CD14-positive monocyte (primary cell): Measurements from ENCODE around the gene IKBKE. TPM values are rescaled to one million over a fixed set of nuclear protein-coding genes. Genes with fewer than 3 reads are reported as not detected.

Experiments used
- DNase-seq, 3 donors: peaks; one replicate each; pipeline ENCODE4 v3.0.0-alpha.2; 2011 to 2022
- H2AFZ ChIP-seq: 2 replicates; pipeline ENCODE4 v1.6.0; 2012; ENCODE audit warnings: mild to moderate bottlenecking, low read depth, low read length, inconsistent platforms; ENCODE audit not compliant: insufficient read depth, poor library complexity, severe bottlenecking
- H3K27ac ChIP-seq, 2 donors: 1 replicate in 1 of 2; 2 replicates in 1 of 2; pipeline ENCODE4 v1.5.1; 2012 to 2013; ENCODE audit warnings: low read length in 2 of 2, control low read depth in 1 of 2, inconsistent platforms in 1 of 2, low read depth in 1 of 2, mild to moderate bottlenecking in 1 of 2
- H3K27me3 ChIP-seq, 2 donors: one replicate each; pipeline versions ENCODE4 v1.6.0 to v1.6.1; 2011 to 2013; ENCODE audit warnings: low read length in 2 of 2; ENCODE audit not compliant: control insufficient read depth in 2 of 2, insufficient read depth in 2 of 2
- H3K36me3 ChIP-seq, 2 donors: replicated peaks in 1 of 2; 1 replicate in 1 of 2; 2 replicates in 1 of 2; pipeline versions ENCODE4 v1.5.1 to v1.6.1; 2012 to 2013; ENCODE audit warnings: low read length in 2 of 2, control low read depth in 1 of 2, inconsistent platforms in 1 of 2, mild to moderate bottlenecking in 1 of 2; ENCODE audit not compliant: insufficient read depth in 2 of 2, control insufficient read depth in 1 of 2
- H3K4me1 ChIP-seq, 2 donors: 1 replicate in 1 of 2; 2 replicates in 1 of 2; pipeline versions ENCODE4 v1.5.1 to v1.6.1; 2012 to 2013; ENCODE audit warnings: low read length in 2 of 2, control low read depth in 1 of 2, inconsistent platforms in 1 of 2, mild to moderate bottlenecking in 1 of 2, moderate library complexity in 1 of 2; ENCODE audit not compliant: insufficient read depth in 2 of 2, control insufficient read depth in 1 of 2
- H3K4me2 ChIP-seq: replicated peaks from 2 replicates; pipeline ENCODE3; 2012; ENCODE audit warnings: low read length, moderate library complexity, mild to moderate bottlenecking; ENCODE audit not compliant: poor library complexity, severe bottlenecking; ENCODE audit errors: extremely low read depth
- H3K4me3 ChIP-seq, 3 experiments: fragments of 200-600 bp in 1 of 3; sonication (generic) in 1 of 3; replicated peaks in 1 of 3; 1 replicate in 2 of 3; 2 replicates in 1 of 3; pipeline ENCODE4 v1.5.1; 2011 to 2013; ENCODE audit warnings: low read length in 3 of 3, mild to moderate bottlenecking in 3 of 3, control low read depth in 2 of 3, low read depth in 2 of 3, inconsistent platforms in 1 of 3, moderate library complexity in 1 of 3
- H3K79me2 ChIP-seq: 2 replicates; pipeline ENCODE4 v1.6.0; 2012; ENCODE audit warnings: mild to moderate bottlenecking, control low read depth, inconsistent platforms, low read length, moderate library complexity; ENCODE audit not compliant: insufficient read depth
- H3K9ac ChIP-seq: 2 replicates; pipeline ENCODE4 v1.6.0; 2017; ENCODE audit warnings: low read length, mild to moderate bottlenecking; ENCODE audit not compliant: insufficient read depth, poor library complexity, severe bottlenecking
- H3K9me3 ChIP-seq, 2 donors: replicated peaks in 1 of 2; 1 replicate in 1 of 2; 2 replicates in 1 of 2; pipeline versions ENCODE4 v1.5.1 to v1.6.1; 2012 to 2013; ENCODE audit warnings: low read length in 2 of 2, control low read depth in 1 of 2; ENCODE audit not compliant: control insufficient read depth in 1 of 2, insufficient read depth in 1 of 2
- H4K20me1 ChIP-seq: 2 replicates; pipeline ENCODE4 v1.6.0; 2012; ENCODE audit warnings: mild to moderate bottlenecking, low read length, control low read depth, moderate library complexity; ENCODE audit not compliant: insufficient read depth
- H3K27ac Mint-ChIP-seq, 7 donors: one replicate each; pipeline ENCODE4 v1.8.0; 2020; ENCODE audit warnings: mild to moderate bottlenecking in 7 of 7, mixed read lengths in 7 of 7, moderate library complexity in 6 of 7, inconsistent platforms in 2 of 7
- H3K27me3 Mint-ChIP-seq, 3 donors: one replicate each; pipeline ENCODE4 v1.8.0; 2021 to 2022; ENCODE audit warnings: low read depth in 3 of 3, mild to moderate bottlenecking in 3 of 3, mixed read lengths in 3 of 3, moderate library complexity in 3 of 3, inconsistent platforms in 1 of 3
- H3K36me3 Mint-ChIP-seq, 2 donors: one replicate each; pipeline ENCODE4 v1.8.0; 2020; ENCODE audit warnings: mixed read lengths in 2 of 2, inconsistent platforms in 1 of 2, mild to moderate bottlenecking in 1 of 2
- H3K4me1 Mint-ChIP-seq: one replicate; pipeline ENCODE4 v1.8.0; 2020; ENCODE audit warnings: mild to moderate bottlenecking, mixed read lengths
- H3K4me3 Mint-ChIP-seq, 2 donors: one replicate each; pipeline ENCODE4 v1.8.0; 2020; ENCODE audit warnings: mild to moderate bottlenecking in 2 of 2, mixed read lengths in 2 of 2, moderate library complexity in 1 of 2
- H3K9me3 Mint-ChIP-seq, 7 donors: one replicate each; pipeline ENCODE4 v1.8.0; 2020 to 2022; ENCODE audit warnings: mixed read lengths in 7 of 7, mild to moderate bottlenecking in 6 of 7, moderate library complexity in 6 of 7, inconsistent platforms in 2 of 7
- WGBS: methylation state at CpG from one replicate; pipeline ENCODE4 v1.1.5; 2013; ENCODE audit warnings: missing lambda C conversion rate; ENCODE audit not compliant: insufficient coverage; 5-methylcytosine and 5-hydroxymethylcytosine counted together
- intact Hi-C, 2 donors: fragments of 100-400 bp; cut with micrococcal nuclease; formaldehyde crosslinking; loops; one replicate each; pipeline versions ENCODE4 v1.15.0 to v1.15.1; 2023
- polyA plus RNA-seq, 3 donors: library from polyadenylated mRNA; depleted of rRNA in 1 of 3; unstranded in 2 of 3; stranded (reverse) in 1 of 3; fragments of 300-500 nt in 2 of 3; fragments of >200 nt in 1 of 3; fragmentation: Illumina TruSeq in 2 of 3; gene quantifications; 1 replicate in 2 of 3; 2 replicates in 1 of 3; pipeline ENCODE4 v1.2.3, GENCODE V29; 2012 to 2021
- TF ChIP-seq, protein P1 (sequence below): fragments of 200-600 bp; IDR thresholded peaks from one replicate; pipeline ENCODE4 v1.8.0; 2022; ENCODE audit warnings: antibody characterized with exemption, mild to moderate bottlenecking

The IKBKE gene
- polyA plus RNA-seq, 3 donors: 35.6 to 40.7 (median 37.6) TPM

- Mint-ChIP-seq H3K36me3 (peaks cover 60 to 82% of the 10 kb centered on the region in 2 donors), H3K9me3 (no peaks in the 10 kb centered on the region), H3K4me3 (no peak overlapping the region), H3K4me1 (peaks cover 34% of the 10 kb centered on the region), H3K27me3 (peaks cover 0 to 4% (median 3%) of the 10 kb centered on the region in 3 donors), H3K27ac (peak overlapping the region in 1 of 7 donors; percentile 57)
- H3K4me3 ChIP-seq: no peak overlapping the region
- peaks cover 45% of the 10 kb centered on the region for H4K20me1 ChIP-seq
- no peak overlapping the region for H3K4me2 ChIP-seq
- intact Hi-C loops: loop anchor here in 1 of 2 donors (5.0 kb wide), 1 partner anchor 40 kb away; no protein-coding TSS in a partner anchor
- TF ChIP-seq, protein P1, sequence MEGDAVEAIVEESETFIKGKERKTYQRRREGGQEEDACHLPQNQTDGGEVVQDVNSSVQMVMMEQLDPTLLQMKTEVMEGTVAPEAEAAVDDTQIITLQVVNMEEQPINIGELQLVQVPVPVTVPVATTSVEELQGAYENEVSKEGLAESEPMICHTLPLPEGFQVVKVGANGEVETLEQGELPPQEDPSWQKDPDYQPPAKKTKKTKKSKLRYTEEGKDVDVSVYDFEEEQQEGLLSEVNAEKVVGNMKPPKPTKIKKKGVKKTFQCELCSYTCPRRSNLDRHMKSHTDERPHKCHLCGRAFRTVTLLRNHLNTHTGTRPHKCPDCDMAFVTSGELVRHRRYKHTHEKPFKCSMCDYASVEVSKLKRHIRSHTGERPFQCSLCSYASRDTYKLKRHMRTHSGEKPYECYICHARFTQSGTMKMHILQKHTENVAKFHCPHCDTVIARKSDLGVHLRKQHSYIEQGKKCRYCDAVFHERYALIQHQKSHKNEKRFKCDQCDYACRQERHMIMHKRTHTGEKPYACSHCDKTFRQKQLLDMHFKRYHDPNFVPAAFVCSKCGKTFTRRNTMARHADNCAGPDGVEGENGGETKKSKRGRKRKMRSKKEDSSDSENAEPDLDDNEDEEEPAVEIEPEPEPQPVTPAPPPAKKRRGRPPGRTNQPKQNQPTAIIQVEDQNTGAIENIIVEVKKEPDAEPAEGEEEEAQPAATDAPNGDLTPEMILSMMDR: no peak
- H3K4me1 ChIP-seq: peaks cover 20 to 23% of the 10 kb centered on the region in 2 donors
- no peak overlapping the region for H2AFZ ChIP-seq
- peaks cover 47 to 75% of the 10 kb centered on the region in 2 donors for H3K36me3 ChIP-seq
- no peaks in the 10 kb centered on the region for H3K79me2 ChIP-seq
- H3K27me3 ChIP-seq: no peaks in the 10 kb centered on the region
- no peak overlapping the region for H3K27ac ChIP-seq
- DNase-seq: no peak
- H3K9ac ChIP-seq: no peak overlapping the region
- 100% methylated on average over 1 of the region's 4 CpGs for WGBS
- no peaks in the 10 kb centered on the region for H3K9me3 ChIP-seq
These were observed 27.1 kb downstream of the IKBKE start for GRCh38 chr1:206497363-206497762.

GRCh38 chr1:206497774-206498173 is 27.5 kb downstream of the IKBKE start:
- Histone ChIP-seq H3K79me2 (no peaks in the 10 kb centered on the region), H2AFZ (no peak overlapping the region), H3K4me1 (peaks cover 20 to 27% of the 10 kb centered on the region in 2 donors), H3K4me2 (no peak overlapping the region), H3K27ac (no peak overlapping the region), H3K27me3 (no peaks in the 10 kb centered on the region), H3K36me3 (peaks cover 43 to 71% of the 10 kb centered on the region in 2 donors), H3K9ac (no peak overlapping the region), H3K4me3 (no peak overlapping the region), H3K9me3 (no peaks in the 10 kb centered on the region), H4K20me1 (peaks cover 42% of the 10 kb centered on the region)
- intact Hi-C loops: loop anchor here in 1 of 2 donors (5.0 kb wide), 1 partner anchor 40 kb away; no protein-coding TSS in a partner anchor
- DNase-seq: peak in 1 of 3 donors; percentile 35
- H3K27ac Mint-ChIP-seq: no peak overlapping the region
- H3K4me3 Mint-ChIP-seq: no peak overlapping the region
- no peaks in the 10 kb centered on the region for H3K9me3 Mint-ChIP-seq
- TF ChIP-seq, protein P1: no peak
- peaks cover 0 to 4% (median 3%) of the 10 kb centered on the region in 3 donors for H3K27me3 Mint-ChIP-seq
- H3K4me1 Mint-ChIP-seq: peaks cover 38% of the 10 kb centered on the region
- WGBS: 100% methylated on average over 2 of the region's 3 CpGs
- peaks cover 56 to 78% of the 10 kb centered on the region in 2 donors for H3K36me3 Mint-ChIP-seq
